Rectal smooth muscle tissue (tissue), 1 donor: ENCODE data around the gene L1CAM.

Experiments
- H3K27ac ChIP-seq: one replicate; pipeline ENCODE4 v1.7.0; 2013; ENCODE audit warnings: low read depth, low read length, inconsistent platforms
- H3K27me3 ChIP-seq: one replicate; pipeline ENCODE4 v1.7.0; 2013; ENCODE audit warnings: low read length; ENCODE audit not compliant: control insufficient read depth, insufficient read depth
- H3K36me3 ChIP-seq: one replicate; pipeline ENCODE4 v1.7.0; 2013; ENCODE audit warnings: low read length; ENCODE audit not compliant: control insufficient read depth, insufficient read depth
- H3K4me1 ChIP-seq: one replicate; pipeline ENCODE4 v1.7.0; 2013; ENCODE audit warnings: low read length; ENCODE audit not compliant: control insufficient read depth, insufficient read depth
- H3K4me3 ChIP-seq: one replicate; pipeline ENCODE4 v1.7.0; 2013; ENCODE audit warnings: low read length
- H3K9ac ChIP-seq: one replicate; pipeline ENCODE4 v1.7.0; 2013; ENCODE audit warnings: low read length

L1CAM gene

GRCh38 chrX:153876112-153876491, 9.9 kb downstream of the L1CAM start:
- Histone ChIP-seq H3K9ac (no peak overlapping the region), H3K4me1 (no peaks in the 10 kb centered on the region), H3K36me3 (no peaks in the 10 kb centered on the region), H3K27ac (no peak overlapping the region), H3K27me3 (peaks cover 24% of the 10 kb centered on the region), H3K4me3 (no peak overlapping the region)

- Histone ChIP-seq H3K27me3 (peaks cover 27% of the 10 kb centered on the region), H3K4me1 (no peaks in the 10 kb centered on the region), H3K9ac (no peak overlapping the region), H3K27ac (no peak overlapping the region), H3K4me3 (no peak overlapping the region), H3K36me3 (no peaks in the 10 kb centered on the region)
Measured at GRCh38 chrX:153875391-153876111, 10.4 kb downstream of the L1CAM start.

GRCh38 chrX:153874366-153875125, 11.4 kb downstream of the L1CAM start:
- Histone ChIP-seq H3K4me1 (no peaks in the 10 kb centered on the region), H3K27me3 (peaks cover 30% of the 10 kb centered on the region), H3K27ac (no peak overlapping the region), H3K9ac (no peak overlapping the region), H3K36me3 (no peaks in the 10 kb centered on the region), H3K4me3 (no peak overlapping the region)

- H3K27me3 ChIP-seq = peaks cover 33% of the 10 kb centered on the region
Measured at GRCh38 chrX:153874085-153874365, 11.9 kb downstream of the L1CAM start.

GRCh38 chrX:153873282-153874084, 12.5 kb downstream of the L1CAM start:
- Histone ChIP-seq H3K4me1 (no peaks in the 10 kb centered on the region), H3K27ac (no peak overlapping the region), H3K4me3 (no peak overlapping the region), H3K27me3 (peaks cover 28% of the 10 kb centered on the region), H3K9ac (no peak overlapping the region), H3K36me3 (no peaks in the 10 kb centered on the region)

More at GRCh38 chrX:153874085-153874365, 11.9 kb downstream of the L1CAM start:
- Histone ChIP-seq H3K36me3 (no peaks in the 10 kb centered on the region), H3K4me1 (no peaks in the 10 kb centered on the region), H3K4me3 (no peak overlapping the region), H3K9ac (no peak overlapping the region), H3K27ac (no peak overlapping the region)

GRCh38 chrX:153871946-153872878, 13.8 kb downstream of the L1CAM start:
- peaks cover 20% of the 10 kb centered on the region for H3K27me3 ChIP-seq
- H3K4me1 ChIP-seq = no peaks in the 10 kb centered on the region

GRCh38 chrX:153871451-153871850, 14.5 kb downstream of the L1CAM start:
- H3K27me3 ChIP-seq = peaks cover 23% of the 10 kb centered on the region
- no peaks in the 10 kb centered on the region for H3K4me1 ChIP-seq
- no peak overlapping the region for H3K27ac ChIP-seq
- H3K9ac ChIP-seq = no peak overlapping the region
- no peak overlapping the region for H3K4me3 ChIP-seq
- H3K36me3 ChIP-seq = no peaks in the 10 kb centered on the region

More at GRCh38 chrX:153871946-153872878, 13.8 kb downstream of the L1CAM start:
- Histone ChIP-seq H3K4me3 (no peak overlapping the region), H3K9ac (no peak overlapping the region), H3K36me3 (no peaks in the 10 kb centered on the region), H3K27ac (no peak overlapping the region)

GRCh38 chrX:153870791-153871360, 15.1 kb downstream of the L1CAM start:
- Histone ChIP-seq H3K9ac (no peak overlapping the region), H3K36me3 (no peaks in the 10 kb centered on the region), H3K4me3 (no peak overlapping the region), H3K27me3 (peaks cover 24% of the 10 kb centered on the region), H3K27ac (no peak overlapping the region), H3K4me1 (no peaks in the 10 kb centered on the region)

GRCh38 chrX:153870288-153870690, 15.7 kb downstream of the L1CAM start:
- H3K4me1 ChIP-seq = no peaks in the 10 kb centered on the region
- no peaks in the 10 kb centered on the region for H3K36me3 ChIP-seq
- peaks cover 24% of the 10 kb centered on the region for H3K27me3 ChIP-seq
- H3K9ac ChIP-seq = no peak overlapping the region
- H3K27ac ChIP-seq = no peak overlapping the region
- no peak overlapping the region for H3K4me3 ChIP-seq

- Histone ChIP-seq H3K27me3 (peaks cover 25% of the 10 kb centered on the region), H3K4me3 (no peak overlapping the region), H3K27ac (no peak overlapping the region), H3K36me3 (no peaks in the 10 kb centered on the region), H3K4me1 (no peaks in the 10 kb centered on the region), H3K9ac (no peak overlapping the region)
Measured at GRCh38 chrX:153869473-153870287, 16.3 kb downstream of the L1CAM start.
